Astrocyte (in vitro differentiated cells and primary cell): ENCODE results near the gene VWC2L. TPM values are rescaled to one million over a fixed set of nuclear protein-coding genes. Genes with fewer than 3 reads are reported as not detected.

Experiments used
- DNase-seq: peaks from one replicate; pipeline ENCODE4 v3.0.0-alpha.2; 2010; ENCODE audit warnings: low read depth
- FAIRE-seq: peaks from 2 replicates; lab custom pipeline; 2011; peaks lifted over from hg19 to GRCh38; lab: Jason Lieb, UNC
- H2AFZ ChIP-seq: 2 replicates; pipeline ENCODE4 v1.6.0; 2012; ENCODE audit warnings: low read depth, low read length, inconsistent platforms
- H3K27ac ChIP-seq: 2 replicates; pipeline ENCODE4 v1.5.1; 2011; ENCODE audit warnings: low read depth, low read length, inconsistent platforms
- H3K27me3 ChIP-seq: 2 replicates; pipeline ENCODE4 v1.6.0; 2011; ENCODE audit warnings: low read length, inconsistent platforms; ENCODE audit not compliant: insufficient read depth
- H3K36me3 ChIP-seq: 2 replicates; pipeline ENCODE4 v1.5.1; 2011; ENCODE audit warnings: low read length, inconsistent platforms; ENCODE audit not compliant: insufficient read depth
- H3K4me1 ChIP-seq: 2 replicates; pipeline ENCODE4 v1.5.1; 2011; ENCODE audit warnings: low read length, inconsistent platforms; ENCODE audit not compliant: insufficient read depth
- H3K4me2 ChIP-seq: 2 replicates; pipeline ENCODE4 v1.6.0; 2012; ENCODE audit warnings: low read length, inconsistent platforms
- H3K4me3 ChIP-seq: 2 replicates; pipeline ENCODE4 v1.5.1; 2011; ENCODE audit warnings: low read depth, mild to moderate bottlenecking, low read length, inconsistent platforms; ENCODE audit not compliant: insufficient read depth
- H3K79me2 ChIP-seq: 2 replicates; pipeline ENCODE4 v1.6.0; 2012; ENCODE audit warnings: mild to moderate bottlenecking, low read length, inconsistent platforms; ENCODE audit not compliant: insufficient read depth
- H3K9ac ChIP-seq: 2 replicates; pipeline ENCODE4 v1.6.0; 2012; ENCODE audit warnings: mild to moderate bottlenecking, low read length, inconsistent platforms
- H3K9me3 ChIP-seq: 2 replicates; pipeline ENCODE4 v1.5.1; 2012; ENCODE audit warnings: low read depth, mild to moderate bottlenecking, low read length, inconsistent platforms; ENCODE audit not compliant: insufficient read depth
- H4K20me1 ChIP-seq: 2 replicates; pipeline ENCODE4 v1.6.0; 2012; ENCODE audit warnings: low read length, inconsistent platforms; ENCODE audit not compliant: insufficient read depth
- H3K27ac Mint-ChIP-seq: one replicate; pipeline ENCODE4 v1.8.0; 2021; ENCODE audit warnings: mild to moderate bottlenecking, mixed read lengths; ENCODE audit not compliant: unreplicated experiment
- H3K27me3 Mint-ChIP-seq: one replicate; pipeline ENCODE4 v1.8.0; 2021; ENCODE audit warnings: low read depth, mixed read lengths; ENCODE audit not compliant: unreplicated experiment
- H3K36me3 Mint-ChIP-seq: one replicate; pipeline ENCODE4 v1.8.0; 2021; ENCODE audit warnings: low read depth, mixed read lengths; ENCODE audit not compliant: unreplicated experiment
- H3K4me1 Mint-ChIP-seq: one replicate; pipeline ENCODE4 v1.8.0; 2021; ENCODE audit warnings: low read depth, mixed read lengths; ENCODE audit not compliant: unreplicated experiment
- H3K4me3 Mint-ChIP-seq: one replicate; pipeline ENCODE4 v1.8.0; 2021; ENCODE audit warnings: mild to moderate bottlenecking, moderate library complexity, mixed read lengths; ENCODE audit not compliant: unreplicated experiment
- H3K9me3 Mint-ChIP-seq: one replicate; pipeline ENCODE4 v1.8.0; 2021; ENCODE audit warnings: mild to moderate bottlenecking, mixed read lengths; ENCODE audit not compliant: unreplicated experiment
- CTCF ChIP-seq: IDR thresholded peaks from 2 replicates; pipeline ENCODE4 v1.5.1; 2011; ENCODE audit warnings: low read depth, mild to moderate bottlenecking, inconsistent platforms, low read length, moderate library complexity; ENCODE audit not compliant: insufficient read depth
- EZH2 ChIP-seq: IDR thresholded peaks from 2 replicates; pipeline ENCODE4 v1.6.1; 2012; ENCODE audit warnings: mild to moderate bottlenecking, low read length, inconsistent platforms; ENCODE audit not compliant: insufficient read depth
- total RNA-seq: library from RNA; stranded (reverse); gene quantifications from 2 replicates; pipeline ENCODE4 v1.2.1, GENCODE V29; 2021

VWC2L gene
- total RNA-seq, 1 donor from 2014 or later, result not detected

- H2AFZ ChIP-seq, result no peak overlapping the region
- DNase-seq (no peak), FAIRE-seq (no peak)
- no peaks in the 10 kb centered on the region for H3K27me3 ChIP-seq
- H3K4me3 ChIP-seq, result no peak overlapping the region
- no peak overlapping the region for H3K9ac ChIP-seq
- TF ChIP-seq CTCF, result peak; percentile 14
- TF ChIP-seq EZH2, result no peak
- Mint-ChIP-seq H3K27me3 (no peaks in the 10 kb centered on the region), H3K27ac (no peak overlapping the region), H3K4me1 (no peaks in the 10 kb centered on the region), H3K4me3 (no peak overlapping the region), H3K9me3 (peaks cover 2% of the 10 kb centered on the region), H3K36me3 (no peaks in the 10 kb centered on the region)
- no peaks in the 10 kb centered on the region for H3K36me3 ChIP-seq
- no peaks in the 10 kb centered on the region for H3K4me1 ChIP-seq
- H3K79me2 ChIP-seq, result no peaks in the 10 kb centered on the region
- no peaks in the 10 kb centered on the region for H4K20me1 ChIP-seq
- H3K9me3 ChIP-seq, result no peaks in the 10 kb centered on the region
- H3K27ac ChIP-seq, result no peak overlapping the region
- no peak overlapping the region for H3K4me2 ChIP-seq
Observed at GRCh38 chr2:214587442-214587841, 176.6 kb downstream of the VWC2L start.

- Mint-ChIP-seq H3K36me3 (no peaks in the 10 kb centered on the region), H3K27me3 (no peaks in the 10 kb centered on the region), H3K4me1 (peaks cover 17% of the 10 kb centered on the region), H3K4me3 (no peak overlapping the region), H3K9me3 (peaks cover 2% of the 10 kb centered on the region), H3K27ac (no peak overlapping the region)
- Histone ChIP-seq H3K9me3 (no peaks in the 10 kb centered on the region), H3K4me3 (no peak overlapping the region), H3K36me3 (no peaks in the 10 kb centered on the region), H4K20me1 (no peaks in the 10 kb centered on the region), H3K79me2 (no peaks in the 10 kb centered on the region), H3K27ac (no peak overlapping the region), H3K4me2 (no peak overlapping the region), H3K9ac (no peak overlapping the region), H3K27me3 (no peaks in the 10 kb centered on the region), H3K4me1 (peaks cover 8% of the 10 kb centered on the region), H2AFZ (no peak overlapping the region)
- DNase-seq (no peak), FAIRE-seq (no peak)
- TF ChIP-seq EZH2, result no peak
- TF ChIP-seq CTCF, result peak; percentile 4
Observed at GRCh38 chr2:214591366-214591765, 180.5 kb downstream of the VWC2L start.

GRCh38 chr2:214592011-214592410, 181.2 kb downstream of the VWC2L start:
- TF ChIP-seq CTCF, result no peak
- no peak for TF ChIP-seq EZH2
- Histone ChIP-seq H3K9me3 (no peaks in the 10 kb centered on the region), H3K36me3 (no peaks in the 10 kb centered on the region), H3K27ac (no peak overlapping the region), H3K4me1 (peaks cover 8% of the 10 kb centered on the region), H3K4me2 (no peak overlapping the region), H2AFZ (no peak overlapping the region), H3K27me3 (no peaks in the 10 kb centered on the region), H3K9ac (no peak overlapping the region), H3K79me2 (no peaks in the 10 kb centered on the region), H4K20me1 (no peaks in the 10 kb centered on the region), H3K4me3 (no peak overlapping the region)
- Mint-ChIP-seq H3K27ac (no peak overlapping the region), H3K4me3 (no peak overlapping the region), H3K27me3 (no peaks in the 10 kb centered on the region), H3K4me1 (peaks cover 17% of the 10 kb centered on the region), H3K36me3 (no peaks in the 10 kb centered on the region), H3K9me3 (peaks cover 2% of the 10 kb centered on the region)
- FAIRE-seq, result no peak
- no peak for DNase-seq
